ENCODE data around the gene HOXD1.

GRCh38 chr2:176205126-176205525 is 16.7 kb downstream of the HOXD1 start:
- TF ChIP-seq, protein P1, sequence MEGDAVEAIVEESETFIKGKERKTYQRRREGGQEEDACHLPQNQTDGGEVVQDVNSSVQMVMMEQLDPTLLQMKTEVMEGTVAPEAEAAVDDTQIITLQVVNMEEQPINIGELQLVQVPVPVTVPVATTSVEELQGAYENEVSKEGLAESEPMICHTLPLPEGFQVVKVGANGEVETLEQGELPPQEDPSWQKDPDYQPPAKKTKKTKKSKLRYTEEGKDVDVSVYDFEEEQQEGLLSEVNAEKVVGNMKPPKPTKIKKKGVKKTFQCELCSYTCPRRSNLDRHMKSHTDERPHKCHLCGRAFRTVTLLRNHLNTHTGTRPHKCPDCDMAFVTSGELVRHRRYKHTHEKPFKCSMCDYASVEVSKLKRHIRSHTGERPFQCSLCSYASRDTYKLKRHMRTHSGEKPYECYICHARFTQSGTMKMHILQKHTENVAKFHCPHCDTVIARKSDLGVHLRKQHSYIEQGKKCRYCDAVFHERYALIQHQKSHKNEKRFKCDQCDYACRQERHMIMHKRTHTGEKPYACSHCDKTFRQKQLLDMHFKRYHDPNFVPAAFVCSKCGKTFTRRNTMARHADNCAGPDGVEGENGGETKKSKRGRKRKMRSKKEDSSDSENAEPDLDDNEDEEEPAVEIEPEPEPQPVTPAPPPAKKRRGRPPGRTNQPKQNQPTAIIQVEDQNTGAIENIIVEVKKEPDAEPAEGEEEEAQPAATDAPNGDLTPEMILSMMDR (IDR thresholded peaks at IDR 0.05), result no peak
- no peak for TF ChIP-seq POLR2A (IDR thresholded peaks at IDR 0.05)
